ENCODE measurements around the gene CASZ1. TPM values are rescaled to one million over a fixed set of nuclear protein-coding genes. Genes with fewer than 3 reads are reported as not detected.

Gene CASZ1
- total RNA-seq, 4 donors from 2014 or later: 21.9 to 60.2 (median 29.6) TPM

GRCh38 chr1:10830961-10831668 lies 34.7 kb upstream of the CASZ1 start:
- no peak overlapping the region for H3K4me3 ChIP-seq
- H3K4me1 ChIP-seq: peaks cover 0 to 8% (median 7%) of the 10 kb centered on the region in 4 donors
- intact Hi-C loops (cut with DNase I): no loop called here
- no peak overlapping the region for H3K27ac ChIP-seq (replicated peaks in 1 of 4)
- H3K9me3 ChIP-seq: no peaks in the 10 kb centered on the region
- 85% methylated on average over 3 of the region's 10 CpGs for WGBS
- no peaks in the 10 kb centered on the region for H3K36me3 ChIP-seq
- H3K27me3 ChIP-seq: peaks cover 0 to 46% (median 13%) of the 10 kb centered on the region in 4 donors
- TF ChIP-seq POLR2AphosphoS5 (IDR thresholded peaks at IDR 0.05): no peak
- TF ChIP-seq POLR2A (IDR thresholded peaks at IDR 0.05; ENCODE audit: low read depth): no peak
- no peak for TF ChIP-seq CTCF (IDR thresholded peaks at IDR 0.05)
- no peak for TF ChIP-seq EP300 (IDR thresholded peaks at IDR 0.05)
- no peak for DNase-seq (ENCODE audit: extremely low spot score)

- DNase-seq (ENCODE audit: extremely low spot score): no peak
- no peaks in the 10 kb centered on the region for H3K36me3 ChIP-seq
- peaks cover 0 to under 1% (median 0%) of the 10 kb centered on the region in 4 donors for H3K4me1 ChIP-seq
- TF ChIP-seq CTCF (IDR thresholded peaks at IDR 0.05) (no peak), POLR2AphosphoS5 (IDR thresholded peaks at IDR 0.05) (no peak), POLR2A (IDR thresholded peaks at IDR 0.05; ENCODE audit: low read depth) (no peak), EP300 (IDR thresholded peaks at IDR 0.05) (no peak)
- no peaks in the 10 kb centered on the region for H3K9me3 ChIP-seq
- H3K27ac ChIP-seq (replicated peaks in 1 of 4): no peak overlapping the region
- 75% methylated on average over 14 of the region's 17 CpGs for WGBS
- intact Hi-C loops (cut with DNase I): no loop called here
- no peak overlapping the region for H3K4me3 ChIP-seq
- H3K27me3 ChIP-seq: peaks cover 0 to 44% (median 3%) of the 10 kb centered on the region in 4 donors
Observed at GRCh38 chr1:10829965-10830515, 33.6 kb upstream of the CASZ1 start.

GRCh38 chr1:10829067-10829818 lies 32.8 kb upstream of the CASZ1 start:
- no peak for TF ChIP-seq EP300 (IDR thresholded peaks at IDR 0.05)
- no peak for TF ChIP-seq CTCF (IDR thresholded peaks at IDR 0.05)
- TF ChIP-seq POLR2A (IDR thresholded peaks at IDR 0.05; ENCODE audit: low read depth): no peak
- TF ChIP-seq POLR2AphosphoS5 (IDR thresholded peaks at IDR 0.05): no peak
- H3K27me3 ChIP-seq: peaks cover 0 to 41% (median 0%) of the 10 kb centered on the region in 4 donors
- H3K9me3 ChIP-seq: no peaks in the 10 kb centered on the region
- intact Hi-C loops (cut with DNase I): no loop called here
- DNase-seq (ENCODE audit: extremely low spot score): no peak
- 80% methylated on average over 14 of the region's 14 CpGs for WGBS
- H3K27ac ChIP-seq (replicated peaks in 1 of 4): no peak overlapping the region
- H3K4me1 ChIP-seq: peaks cover 0 to 5% (median 0%) of the 10 kb centered on the region in 4 donors
- no peak overlapping the region for H3K4me3 ChIP-seq
- no peaks in the 10 kb centered on the region for H3K36me3 ChIP-seq

GRCh38 chr1:10827377-10828333 lies 31.2 kb upstream of the CASZ1 start:
- H3K36me3 ChIP-seq: no peaks in the 10 kb centered on the region
- no peak for DNase-seq (ENCODE audit: extremely low spot score)

More at GRCh38 chr1:10827377-10828333, 31.2 kb upstream of the CASZ1 start:
- Histone ChIP-seq H3K27me3 (peaks cover 0 to 41% (median 0%) of the 10 kb centered on the region in 4 donors), H3K9me3 (no peaks in the 10 kb centered on the region), H3K27ac (replicated peaks in 1 of 4) (no peak overlapping the region), H3K4me3 (no peak overlapping the region), H3K4me1 (peaks cover 0 to 6% (median 4%) of the 10 kb centered on the region in 4 donors)
- 83% methylated on average over 43 of the region's 43 CpGs for WGBS
- TF ChIP-seq POLR2AphosphoS5 (IDR thresholded peaks at IDR 0.05) (no peak), CTCF (IDR thresholded peaks at IDR 0.05) (no peak), EP300 (IDR thresholded peaks at IDR 0.05) (no peak), POLR2A (IDR thresholded peaks at IDR 0.05; ENCODE audit: low read depth) (no peak)
- intact Hi-C loops (cut with DNase I): no loop called here
